Measurements from ENCODE around the gene FALEC. TPM values are rescaled to one million over a fixed set of nuclear protein-coding genes. Genes with fewer than 3 reads are reported as not detected.
A peak's percentile ranks its signal among the peaks of the same experiment; 100 is the strongest.

The FALEC gene
- total RNA-seq, 1 donor from 2014 or later: not detected

DNA sequence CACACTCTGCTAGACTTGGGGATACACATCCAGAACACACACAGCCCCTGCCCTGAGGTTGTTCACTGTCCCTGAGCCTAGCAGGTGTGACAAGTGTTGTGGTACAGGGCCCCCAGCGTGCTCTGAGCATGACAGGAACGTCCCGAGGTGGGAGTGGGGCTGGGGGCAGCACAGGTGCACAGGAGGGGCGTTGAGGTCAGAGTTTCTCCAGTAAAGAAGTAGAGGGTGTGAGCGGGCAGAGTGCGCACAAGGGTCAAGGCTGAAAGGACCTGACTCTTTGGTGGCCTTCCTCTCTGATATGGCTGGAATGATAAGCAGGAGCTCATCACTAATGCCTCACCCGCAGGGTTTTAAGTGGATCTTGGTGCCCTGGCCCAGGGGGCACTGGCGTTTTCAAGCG is 1.3 kb upstream of the FALEC start:
- Histone ChIP-seq H3K27me3 (no peaks in the 10 kb centered on the region), H3K27ac (peak overlapping the region; percentile 91), H3K36me3 (peaks cover 0 to 6% of the 10 kb centered on the region in 2 donors), H3K4me1 (peaks cover 33% of the 10 kb centered on the region), H3K4me3 (no peak overlapping the region), H3K9me3 (no peaks in the 10 kb centered on the region)
- intact Hi-C loops (cut with DNase I): no loop called here
- TF ChIP-seq CTCF (IDR thresholded peaks at IDR 0.05): no peak
- no peak for TF ChIP-seq POLR2AphosphoS5 (IDR thresholded peaks at IDR 0.05; ENCODE audit: insufficient read depth in 1 of 2, low read depth in 1 of 2)
- no peak for TF ChIP-seq POLR2A (IDR thresholded peaks at IDR 0.05)
- DNase-seq (ENCODE audit: extremely low spot score in 2 of 2): no peak

DNA sequence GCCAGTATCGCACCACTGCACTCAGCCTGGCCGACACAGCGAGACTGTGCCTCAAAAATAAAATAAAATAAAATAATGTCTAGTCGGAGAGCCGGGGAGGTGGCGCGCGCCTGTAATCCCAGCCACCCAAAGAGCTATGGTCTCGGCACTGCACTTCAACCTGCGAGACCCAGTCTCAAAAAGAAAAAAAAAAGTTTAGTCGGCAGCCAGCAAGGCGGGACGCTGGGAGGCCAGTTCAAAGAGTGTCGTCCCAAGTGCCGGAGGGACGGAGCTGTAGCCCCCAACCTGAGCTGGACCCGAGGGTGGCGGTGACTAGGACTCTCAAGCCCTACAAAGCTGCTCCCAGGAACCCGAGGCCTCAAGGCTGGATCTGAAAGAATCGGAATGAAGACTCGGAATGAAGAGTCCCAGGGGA is 632 bp upstream of the FALEC start:
- no peaks in the 10 kb centered on the region for H3K9me3 ChIP-seq
- H3K27me3 ChIP-seq: no peaks in the 10 kb centered on the region
- H3K36me3 ChIP-seq: peaks cover 0 to 2% of the 10 kb centered on the region in 2 donors
- peak overlapping the region; percentile 91 for H3K27ac ChIP-seq
- TF ChIP-seq POLR2AphosphoS5 (IDR thresholded peaks at IDR 0.05; ENCODE audit: insufficient read depth in 1 of 2, low read depth in 1 of 2) (no peak), CTCF (IDR thresholded peaks at IDR 0.05) (no peak), POLR2A (IDR thresholded peaks at IDR 0.05) (no peak)
- peak overlapping the region; percentile 59 to 60 for H3K4me3 ChIP-seq
- DNase-seq (ENCODE audit: extremely low spot score in 2 of 2): no peak
- peaks cover 29% of the 10 kb centered on the region for H3K4me1 ChIP-seq
- intact Hi-C loops (cut with DNase I): loop anchor here (5.0 kb wide), 1 partner anchor 37 kb away; no protein-coding TSS in a partner anchor

GRCh38 chr1:150516050-150516591 is 569 bp downstream of the FALEC start:
- intact Hi-C loops (cut with DNase I): loop anchor here (5.0 kb wide), 1 partner anchor 36 kb away; no protein-coding TSS in a partner anchor
- H3K27ac ChIP-seq: peak overlapping the region; percentile 91
- H3K4me1 ChIP-seq: peaks cover 29% of the 10 kb centered on the region
- no peak for TF ChIP-seq POLR2AphosphoS5 (IDR thresholded peaks at IDR 0.05; ENCODE audit: insufficient read depth in 1 of 2, low read depth in 1 of 2)
- peak in 1 of 3 experiments; percentile 3 for TF ChIP-seq CTCF (IDR thresholded peaks at IDR 0.05)
- H3K9me3 ChIP-seq: no peaks in the 10 kb centered on the region
- H3K27me3 ChIP-seq: no peaks in the 10 kb centered on the region
- peak overlapping the region; percentile 59 to 60 for H3K4me3 ChIP-seq
- no peak for DNase-seq (ENCODE audit: extremely low spot score in 2 of 2)
- no peaks in the 10 kb centered on the region for H3K36me3 ChIP-seq

- peak overlapping the region; percentile 91 for H3K27ac ChIP-seq
- no peaks in the 10 kb centered on the region for H3K36me3 ChIP-seq
- H3K9me3 ChIP-seq: no peaks in the 10 kb centered on the region
- DNase-seq (ENCODE audit: extremely low spot score in 2 of 2): no peak
- peak overlapping the region; percentile 59 to 60 for H3K4me3 ChIP-seq
- no peaks in the 10 kb centered on the region for H3K27me3 ChIP-seq
- peaks cover 29% of the 10 kb centered on the region for H3K4me1 ChIP-seq
- TF ChIP-seq POLR2A (IDR thresholded peaks at IDR 0.05) (no peak), POLR2AphosphoS5 (IDR thresholded peaks at IDR 0.05; ENCODE audit: insufficient read depth in 1 of 2, low read depth in 1 of 2) (no peak), CTCF (IDR thresholded peaks at IDR 0.05) (no peak)
- intact Hi-C loops (cut with DNase I): loop anchor here (5.0 kb wide), 1 partner anchor 36 kb away; no protein-coding TSS in a partner anchor
Observed at GRCh38 chr1:150516616-150517015, 1.1 kb downstream of the FALEC start.

DNA sequence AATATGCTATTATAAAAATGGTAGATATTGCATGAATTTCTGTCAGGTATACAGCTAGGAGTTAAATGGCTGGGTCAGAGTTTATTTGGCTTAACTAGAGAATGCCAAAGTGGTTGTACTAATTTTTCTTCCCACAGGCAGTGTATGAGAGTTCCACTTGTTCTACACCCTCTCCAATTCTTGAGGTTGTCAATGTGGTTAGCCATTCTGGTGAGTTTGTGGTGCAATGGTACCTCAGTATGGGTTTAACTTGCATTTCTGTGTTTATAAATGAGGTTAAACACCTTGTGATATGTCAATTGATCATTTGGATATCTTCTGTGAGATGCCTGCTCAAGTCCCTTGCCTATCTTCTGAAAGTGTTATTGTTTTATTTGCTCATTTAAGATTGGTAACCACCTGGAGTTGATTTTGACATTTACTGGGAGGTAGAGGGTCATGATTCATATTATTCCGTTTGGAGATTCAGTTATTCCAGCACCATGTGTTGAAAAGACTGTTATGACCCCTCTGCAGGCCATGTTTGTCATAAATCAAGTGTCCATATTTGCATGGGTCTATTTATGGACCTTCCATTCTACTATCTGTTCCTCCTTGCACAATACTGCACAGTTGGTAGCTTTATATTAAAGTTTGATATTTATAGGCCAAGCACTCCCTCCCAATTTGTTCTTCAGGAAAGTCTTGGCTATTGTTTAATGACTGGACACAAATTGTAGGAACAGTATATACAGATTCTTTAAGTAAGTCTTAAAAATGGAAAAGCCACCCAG is 5.8 kb downstream of the FALEC start:
- TF ChIP-seq POLR2AphosphoS5 (IDR thresholded peaks at IDR 0.05; ENCODE audit: insufficient read depth in 1 of 2, low read depth in 1 of 2): no peak
- TF ChIP-seq POLR2A (IDR thresholded peaks at IDR 0.05): no peak
- TF ChIP-seq CTCF (IDR thresholded peaks at IDR 0.05): no peak
- H3K4me1 ChIP-seq: no peaks in the 10 kb centered on the region
- intact Hi-C loops (cut with DNase I): no loop called here

More for the DNA sequence above, 5.8 kb downstream of the FALEC start:
- no peak for DNase-seq (ENCODE audit: extremely low spot score in 2 of 2)
- Histone ChIP-seq H3K4me3 (no peak overlapping the region), H3K9me3 (no peaks in the 10 kb centered on the region), H3K27ac (no peak overlapping the region), H3K27me3 (no peaks in the 10 kb centered on the region), H3K36me3 (no peaks in the 10 kb centered on the region)

All from vagina (tissue), 2 donors.